ENCODE results near the gene ZNF174.

ZNF174 gene

GRCh38 chr16:3400446-3400778 lies 603 bp upstream of the ZNF174 start:
- DNase-seq (ENCODE audit: low read depth): no peak
- H3K4me3 ChIP-seq (ENCODE audit: low read length): peak overlapping the region; percentile 92
- no peak for TF ChIP-seq CTCF (conservative IDR thresholded peaks at IDR 0.05; ENCODE audit: low read depth, low read length)

GRCh38 chr16:3401719-3402397 lies 843 bp downstream of the ZNF174 start:
- peak overlapping the region; percentile 92 for H3K4me3 ChIP-seq (ENCODE audit: low read length)
- DNase-seq (ENCODE audit: low read depth): no peak
- no peak for TF ChIP-seq CTCF (conservative IDR thresholded peaks at IDR 0.05; ENCODE audit: low read depth, low read length)

GRCh38 chr16:3408561-3409197 lies 7.7 kb downstream of the ZNF174 start:
- DNase-seq (ENCODE audit: low read depth): no peak
- TF ChIP-seq CTCF (conservative IDR thresholded peaks at IDR 0.05; ENCODE audit: low read depth, low read length): no peak
- no peak overlapping the region for H3K4me3 ChIP-seq (ENCODE audit: low read length)

GRCh38 chr16:3413730-3414379 lies 12.8 kb downstream of the ZNF174 start:
- H3K4me3 ChIP-seq (ENCODE audit: low read length): no peak overlapping the region
- no peak for TF ChIP-seq CTCF (conservative IDR thresholded peaks at IDR 0.05; ENCODE audit: low read depth, low read length)

GRCh38 chr16:3431779-3432219 lies 30.8 kb downstream of the ZNF174 start:
- no peak for DNase-seq (ENCODE audit: low read depth)
- H3K4me3 ChIP-seq (ENCODE audit: low read length): peak overlapping the region; percentile 27
- no peak for TF ChIP-seq CTCF (conservative IDR thresholded peaks at IDR 0.05; ENCODE audit: low read depth, low read length)

More at GRCh38 chr16:3413730-3414379, 12.8 kb downstream of the ZNF174 start:
- no peak for DNase-seq (ENCODE audit: low read depth)

GRCh38 chr16:3434373-3434772 lies 33.4 kb downstream of the ZNF174 start:
- no peak for DNase-seq (ENCODE audit: low read depth)
- no peak overlapping the region for H3K4me3 ChIP-seq (ENCODE audit: low read length)
- TF ChIP-seq CTCF (conservative IDR thresholded peaks at IDR 0.05; ENCODE audit: low read depth, low read length): no peak

Data from retinal pigment epithelial cell (primary cell).